Lung (tissue), 12 donors: Measurements from ENCODE around the gene C5. TPM values are rescaled to one million over a fixed set of nuclear protein-coding genes. Genes with fewer than 3 reads are reported as not detected.

Source experiments
- ATAC-seq: fragments of 200-7000 bp; cut with Tn5 transposase; one replicate; pipeline ENCODE4 v1.9.1; 2020; ENCODE audit warnings: moderate number of reproducible peaks; ENCODE audit not compliant: insufficient read depth, low FRiP score
- DNase-seq, 3 donors: peaks; one replicate each; pipeline ENCODE4 v3.0.0-alpha.2; 2013 to 2017
- H3K27ac ChIP-seq, 2 donors: one replicate each; pipeline ENCODE4 v1.5.1; 2013; ENCODE audit warnings: mild to moderate bottlenecking in 2 of 2, moderate library complexity in 2 of 2, control low read depth in 1 of 2, inconsistent platforms in 1 of 2, low read depth in 1 of 2, low read length in 1 of 2
- H3K27me3 ChIP-seq, 3 donors: one replicate each; pipeline ENCODE4 v1.5.1; 2013; ENCODE audit warnings: low read length in 2 of 3; ENCODE audit not compliant: control insufficient read depth in 3 of 3, insufficient read depth in 3 of 3
- H3K36me3 ChIP-seq, 4 donors: one replicate each; pipeline ENCODE4 v1.5.1; 2013; ENCODE audit warnings: low read length in 4 of 4, mild to moderate bottlenecking in 1 of 4, moderate library complexity in 1 of 4; ENCODE audit not compliant: control insufficient read depth in 4 of 4, insufficient read depth in 4 of 4
- H3K4me1 ChIP-seq, 5 donors: one replicate each; pipeline ENCODE4 v1.5.1; 2013; ENCODE audit warnings: low read length in 5 of 5, mild to moderate bottlenecking in 2 of 5, moderate library complexity in 1 of 5; ENCODE audit not compliant: control insufficient read depth in 5 of 5, insufficient read depth in 5 of 5
- H3K4me3 ChIP-seq: one replicate; pipeline ENCODE4 v1.5.1; 2013; ENCODE audit warnings: mild to moderate bottlenecking, control low read depth, moderate library complexity
- H3K9ac ChIP-seq, 2 donors: one replicate each; pipeline ENCODE4 v1.5.1; 2013; ENCODE audit warnings: low read length in 2 of 2, control low read depth in 1 of 2; ENCODE audit not compliant: insufficient read depth in 1 of 2
- H3K9me3 ChIP-seq, 4 donors: one replicate each; pipeline ENCODE4 v1.5.1; 2013; ENCODE audit warnings: low read length in 3 of 4, mild to moderate bottlenecking in 1 of 4, moderate library complexity in 1 of 4; ENCODE audit not compliant: control insufficient read depth in 4 of 4, insufficient read depth in 3 of 4
- CTCF ChIP-seq: IDR thresholded peaks from 2 replicates; pipeline ENCODE4 v1.5.1; 2012; ENCODE audit warnings: mild to moderate bottlenecking; ENCODE audit errors: control extremely low read depth, extremely low read depth
- WGBS, 2 donors: extraction: QIAGEN DNeasy Blood & Tissue Kit; methylation state at CpG; one replicate each; pipeline ENCODE4 v1.1.7; 2013; 5-methylcytosine and 5-hydroxymethylcytosine counted together
- polyA plus RNA-seq, 2 donors: library from polyadenylated mRNA; stranded (reverse); fragments of 200-250 nt; gene quantifications; one replicate each; pipeline ENCODE4 v1.2.1, GENCODE V29; 2013
- total RNA-seq, 2 donors: library from RNA; depleted of rRNA in 1 of 2; stranded (reverse); fragments of >200 nt in 1 of 2; gene quantifications; one replicate each; pipeline ENCODE4 v1.2.1, GENCODE V29; 2014 to 2021
- donor health status: control.
- donor health status: control.
- donor health status: Bipolar disorder and iron deficiency.
- donor health status: healthy.
- donor health status: DM: yes; HTN: yes; CAD: no.

The C5 gene
- total and polyA plus RNA-seq, 4 donors = 9.5 to 53.2 (median 13.1) TPM

GRCh38 chr9:120917929-120918762 is 131.9 kb downstream of the C5 start:
- Histone ChIP-seq H3K9me3 (peaks cover 0 to 4% (median 1%) of the 10 kb centered on the region in 4 donors), H3K9ac (no peak overlapping the region), H3K36me3 (peaks cover 0 to 3% (median under 1%) of the 10 kb centered on the region in 4 donors), H3K27ac (peak overlapping the region in 1 of 2 donors; percentile 71), H3K27me3 (no peaks in the 10 kb centered on the region), H3K4me3 (no peak overlapping the region), H3K4me1 (peaks cover 0 to 45% (median 17%) of the 10 kb centered on the region in 5 donors)
- no peak for DNase-seq
- no peak for TF ChIP-seq CTCF
- WGBS, 2 donors = 96 to 97% methylated on average over 4 of the region's 4 CpGs
- no peak for ATAC-seq

GRCh38 chr9:120916991-120917880 is 132.8 kb downstream of the C5 start:
- Histone ChIP-seq H3K4me1 (peaks cover 0 to 41% (median 15%) of the 10 kb centered on the region in 5 donors), H3K9ac (no peak overlapping the region), H3K9me3 (peaks cover 0 to 4% (median 1%) of the 10 kb centered on the region in 4 donors), H3K27me3 (no peaks in the 10 kb centered on the region), H3K4me3 (no peak overlapping the region), H3K36me3 (peaks cover 0 to 5% (median 2%) of the 10 kb centered on the region in 4 donors), H3K27ac (peak overlapping the region in 1 of 2 donors; percentile 55)
- no peak for DNase-seq
- 90 to 96% methylated on average over 8 of the region's 8 CpGs for WGBS, 2 donors
- ATAC-seq = no peak
- TF ChIP-seq CTCF = no peak

- 49 to 54% methylated on average over 3 of the region's 3 CpGs for WGBS, 2 donors
- peak; percentile 75 to 89 (median 79) for DNase-seq
Observed at GRCh38 chr9:120916588-120916987, 133.5 kb downstream of the C5 start.

More at GRCh38 chr9:120916588-120916987, 133.5 kb downstream of the C5 start:
- peaks cover 0 to 4% (median 1%) of the 10 kb centered on the region in 4 donors for H3K9me3 ChIP-seq
- no peak for TF ChIP-seq CTCF
- no peak overlapping the region for H3K4me3 ChIP-seq
- H3K4me1 ChIP-seq = peaks cover 0 to 35% (median 15%) of the 10 kb centered on the region in 5 donors
- H3K36me3 ChIP-seq = peaks cover 0 to 5% (median 2%) of the 10 kb centered on the region in 4 donors
- H3K9ac ChIP-seq = no peak overlapping the region
- H3K27me3 ChIP-seq = no peaks in the 10 kb centered on the region
- ATAC-seq = peak; percentile 31
- peak overlapping the region in 1 of 2 donors; percentile 55 for H3K27ac ChIP-seq
